Type B pancreatic cell (in vitro differentiated cells): ENCODE data around the gene EEFSEC. TPM values are rescaled to one million over a fixed set of nuclear protein-coding genes. Genes with fewer than 3 reads are reported as not detected.

Experiments used
- DNase-seq: peaks from one replicate; pipeline ENCODE4 v3.0.0; 2021; ENCODE audit warnings: mixed read lengths; ENCODE audit not compliant: unreplicated experiment; ENCODE audit errors: extremely low spot score
- H3K27ac Mint-ChIP-seq: 2 replicates; pipeline ENCODE4 v1.8.0; 2021; ENCODE audit warnings: mild to moderate bottlenecking, mixed read lengths
- H3K27me3 Mint-ChIP-seq: 2 replicates; pipeline ENCODE4 v1.8.0; 2021; ENCODE audit warnings: mixed read lengths
- H3K36me3 Mint-ChIP-seq: 2 replicates; pipeline ENCODE4 v1.8.0; 2021; ENCODE audit warnings: mixed read lengths
- H3K4me1 Mint-ChIP-seq: one replicate; pipeline ENCODE4 v1.8.0; 2021; ENCODE audit warnings: mixed read lengths; ENCODE audit not compliant: unreplicated experiment
- H3K4me3 Mint-ChIP-seq: 2 replicates; pipeline ENCODE4 v1.8.0; 2021; ENCODE audit warnings: mild to moderate bottlenecking, mixed read lengths
- H3K9me3 Mint-ChIP-seq: 2 replicates; pipeline ENCODE4 v1.8.0; 2021; ENCODE audit warnings: mixed read lengths
- total RNA-seq: library from RNA; stranded (reverse); gene quantifications from 2 replicates; pipeline ENCODE4 v1.2.1, GENCODE V29; 2021; ENCODE audit warnings: low replicate concordance
- TF ChIP-seq, protein P1 (sequence below): fragments of 200-600 bp; sonication (generic); conservative IDR thresholded peaks from 2 replicates; pipeline ENCODE4 v1.5.0; 2021; ENCODE audit warnings: antibody characterized with exemption, mild to moderate bottlenecking

The EEFSEC gene
- total RNA-seq, 1 donor from 2014 or later, result 16.6 TPM

- peak overlapping the region; percentile 69 for H3K4me3 Mint-ChIP-seq
- H3K36me3 Mint-ChIP-seq, result no peaks in the 10 kb centered on the region
- peaks cover 34% of the 10 kb centered on the region for H3K4me1 Mint-ChIP-seq
These were observed 277.0 kb downstream of the EEFSEC start for GRCh38 chr3:128430301-128430700.

DNA sequence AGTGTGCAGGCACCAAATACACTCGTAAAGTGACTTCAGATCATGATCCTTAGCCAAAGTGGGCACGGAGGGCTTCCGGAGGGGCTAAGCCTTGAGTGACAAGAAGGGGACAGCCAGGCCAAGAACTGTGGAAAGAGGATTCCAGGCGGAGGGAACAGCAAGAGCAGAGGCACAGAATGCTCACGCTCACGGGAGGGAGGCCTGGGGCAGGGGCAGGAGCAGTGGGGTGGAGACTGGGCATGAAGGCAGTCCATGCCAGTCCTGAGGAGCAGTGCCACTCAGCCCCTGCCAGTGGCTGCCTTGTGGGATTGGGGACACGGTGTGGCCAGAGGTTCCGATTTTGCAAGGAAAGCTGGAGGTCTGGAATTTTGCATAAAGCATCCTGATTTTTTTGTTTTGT is 277.4 kb downstream of the EEFSEC start:
- Mint-ChIP-seq H3K27ac (no peak overlapping the region), H3K4me1 (peaks cover 34% of the 10 kb centered on the region), H3K9me3 (no peaks in the 10 kb centered on the region), H3K36me3 (no peaks in the 10 kb centered on the region), H3K4me3 (peak overlapping the region; percentile 69), H3K27me3 (peaks cover 44% of the 10 kb centered on the region)
- no peak for DNase-seq
- TF ChIP-seq, protein P1, sequence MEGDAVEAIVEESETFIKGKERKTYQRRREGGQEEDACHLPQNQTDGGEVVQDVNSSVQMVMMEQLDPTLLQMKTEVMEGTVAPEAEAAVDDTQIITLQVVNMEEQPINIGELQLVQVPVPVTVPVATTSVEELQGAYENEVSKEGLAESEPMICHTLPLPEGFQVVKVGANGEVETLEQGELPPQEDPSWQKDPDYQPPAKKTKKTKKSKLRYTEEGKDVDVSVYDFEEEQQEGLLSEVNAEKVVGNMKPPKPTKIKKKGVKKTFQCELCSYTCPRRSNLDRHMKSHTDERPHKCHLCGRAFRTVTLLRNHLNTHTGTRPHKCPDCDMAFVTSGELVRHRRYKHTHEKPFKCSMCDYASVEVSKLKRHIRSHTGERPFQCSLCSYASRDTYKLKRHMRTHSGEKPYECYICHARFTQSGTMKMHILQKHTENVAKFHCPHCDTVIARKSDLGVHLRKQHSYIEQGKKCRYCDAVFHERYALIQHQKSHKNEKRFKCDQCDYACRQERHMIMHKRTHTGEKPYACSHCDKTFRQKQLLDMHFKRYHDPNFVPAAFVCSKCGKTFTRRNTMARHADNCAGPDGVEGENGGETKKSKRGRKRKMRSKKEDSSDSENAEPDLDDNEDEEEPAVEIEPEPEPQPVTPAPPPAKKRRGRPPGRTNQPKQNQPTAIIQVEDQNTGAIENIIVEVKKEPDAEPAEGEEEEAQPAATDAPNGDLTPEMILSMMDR, result no peak

More at GRCh38 chr3:128430301-128430700, 277.0 kb downstream of the EEFSEC start:
- no peaks in the 10 kb centered on the region for H3K9me3 Mint-ChIP-seq
- H3K27ac Mint-ChIP-seq, result no peak overlapping the region
- TF ChIP-seq, protein P1, result no peak
- peaks cover 44% of the 10 kb centered on the region for H3K27me3 Mint-ChIP-seq
- no peak for DNase-seq

GRCh38 chr3:128431803-128432300 is 278.6 kb downstream of the EEFSEC start:
- peaks cover 34% of the 10 kb centered on the region for H3K4me1 Mint-ChIP-seq
- no peaks in the 10 kb centered on the region for H3K36me3 Mint-ChIP-seq
- H3K27me3 Mint-ChIP-seq, result peaks cover 52% of the 10 kb centered on the region
- H3K27ac Mint-ChIP-seq, result peak overlapping the region; percentile 88
- H3K9me3 Mint-ChIP-seq, result no peaks in the 10 kb centered on the region
- H3K4me3 Mint-ChIP-seq, result peak overlapping the region; percentile 89
- TF ChIP-seq, protein P1, result no peak
- DNase-seq, result no peak

DNA sequence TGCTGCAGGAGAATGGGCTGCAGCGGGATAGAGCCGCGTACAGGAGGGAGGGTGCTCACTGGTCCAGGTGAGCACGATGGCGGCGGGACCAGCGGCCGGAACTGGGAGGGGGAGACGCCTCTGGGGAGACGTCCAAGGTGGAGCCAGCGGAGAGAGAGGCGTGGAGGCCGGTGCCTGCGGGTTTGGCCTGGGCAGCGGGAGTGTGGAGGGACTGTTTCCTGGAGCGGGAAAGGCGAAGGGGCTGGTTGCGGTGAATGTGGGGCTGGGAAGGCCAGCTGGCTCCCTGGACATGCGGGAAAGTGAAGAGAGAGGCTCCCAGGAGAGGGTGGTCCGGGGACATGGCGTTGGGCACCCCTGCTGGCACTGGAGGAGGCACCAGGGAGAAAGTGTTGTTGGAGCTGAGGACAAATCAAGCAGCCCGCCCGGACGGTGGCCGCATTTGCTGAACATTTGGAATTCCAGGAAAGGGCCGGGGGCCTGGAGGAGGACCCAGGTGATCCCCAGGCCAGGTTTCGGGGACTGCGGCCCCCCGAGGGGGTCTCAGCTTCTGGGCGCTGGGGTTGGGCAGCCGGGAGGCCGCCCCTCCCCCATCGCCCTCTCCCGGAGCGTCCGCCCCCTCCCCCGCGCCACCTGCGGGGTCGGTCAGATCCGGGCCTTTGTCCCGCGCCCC is 279.2 kb downstream of the EEFSEC start:
- H3K27me3 Mint-ChIP-seq, result peaks cover 52% of the 10 kb centered on the region
- no peak for DNase-seq
- peak overlapping the region; percentile 89 for H3K4me3 Mint-ChIP-seq
- TF ChIP-seq, protein P1, result no peak
- H3K4me1 Mint-ChIP-seq, result peaks cover 34% of the 10 kb centered on the region
- H3K9me3 Mint-ChIP-seq, result no peaks in the 10 kb centered on the region
- peak overlapping the region; percentile 88 for H3K27ac Mint-ChIP-seq
- no peaks in the 10 kb centered on the region for H3K36me3 Mint-ChIP-seq

- Mint-ChIP-seq H3K4me3 (peak overlapping the region; percentile 60), H3K9me3 (no peaks in the 10 kb centered on the region), H3K4me1 (peaks cover 26% of the 10 kb centered on the region), H3K27ac (peak overlapping the region; percentile 36), H3K27me3 (peaks cover 47% of the 10 kb centered on the region), H3K36me3 (no peaks in the 10 kb centered on the region)
- TF ChIP-seq, protein P1, result no peak
- DNase-seq, result no peak
These were observed 279.9 kb downstream of the EEFSEC start for GRCh38 chr3:128432971-128433836.
